22Rv1 (cell line): Measurements from ENCODE around the gene FBXO15.

ENCODE experiments used
- ZFX ChIP-seq: fragments of 450-650 bp; IDR thresholded peaks from 2 replicates; pipeline ENCODE4 v1.6.1; 2017; ENCODE audit warnings: antibody characterized with exemption, borderline replicate concordance
- TF ChIP-seq, protein P1 (sequence below): fragments of 450-650 bp; IDR thresholded peaks from 2 replicates; pipeline ENCODE4 v1.5.1; 2017; ENCODE audit warnings: mild to moderate bottlenecking

DNA sequence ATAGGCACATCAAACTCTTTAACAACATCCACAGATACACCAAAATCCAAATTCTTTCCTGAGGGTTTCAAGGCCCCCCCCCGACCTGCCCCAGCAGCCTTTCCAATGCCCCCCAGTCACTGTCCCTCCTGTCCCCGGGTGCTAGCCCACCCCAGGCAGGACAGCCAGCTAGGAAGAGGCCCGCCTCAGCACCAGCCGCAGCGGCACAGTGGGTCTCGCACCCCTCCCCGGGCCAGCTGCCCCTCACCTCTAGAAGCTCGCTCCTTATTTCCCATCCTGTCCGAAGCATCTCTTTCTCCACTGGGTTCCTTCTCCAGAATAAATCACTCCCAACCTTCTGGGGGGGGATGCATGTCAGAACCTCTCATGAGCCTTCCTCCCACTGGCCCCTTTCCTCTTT lies 69.4 kb downstream of the FBXO15 start:
- TF ChIP-seq, protein P1, sequence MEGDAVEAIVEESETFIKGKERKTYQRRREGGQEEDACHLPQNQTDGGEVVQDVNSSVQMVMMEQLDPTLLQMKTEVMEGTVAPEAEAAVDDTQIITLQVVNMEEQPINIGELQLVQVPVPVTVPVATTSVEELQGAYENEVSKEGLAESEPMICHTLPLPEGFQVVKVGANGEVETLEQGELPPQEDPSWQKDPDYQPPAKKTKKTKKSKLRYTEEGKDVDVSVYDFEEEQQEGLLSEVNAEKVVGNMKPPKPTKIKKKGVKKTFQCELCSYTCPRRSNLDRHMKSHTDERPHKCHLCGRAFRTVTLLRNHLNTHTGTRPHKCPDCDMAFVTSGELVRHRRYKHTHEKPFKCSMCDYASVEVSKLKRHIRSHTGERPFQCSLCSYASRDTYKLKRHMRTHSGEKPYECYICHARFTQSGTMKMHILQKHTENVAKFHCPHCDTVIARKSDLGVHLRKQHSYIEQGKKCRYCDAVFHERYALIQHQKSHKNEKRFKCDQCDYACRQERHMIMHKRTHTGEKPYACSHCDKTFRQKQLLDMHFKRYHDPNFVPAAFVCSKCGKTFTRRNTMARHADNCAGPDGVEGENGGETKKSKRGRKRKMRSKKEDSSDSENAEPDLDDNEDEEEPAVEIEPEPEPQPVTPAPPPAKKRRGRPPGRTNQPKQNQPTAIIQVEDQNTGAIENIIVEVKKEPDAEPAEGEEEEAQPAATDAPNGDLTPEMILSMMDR = no peak
- no peak for TF ChIP-seq ZFX
